ENCODE results near the gene FYB1.

DNA sequence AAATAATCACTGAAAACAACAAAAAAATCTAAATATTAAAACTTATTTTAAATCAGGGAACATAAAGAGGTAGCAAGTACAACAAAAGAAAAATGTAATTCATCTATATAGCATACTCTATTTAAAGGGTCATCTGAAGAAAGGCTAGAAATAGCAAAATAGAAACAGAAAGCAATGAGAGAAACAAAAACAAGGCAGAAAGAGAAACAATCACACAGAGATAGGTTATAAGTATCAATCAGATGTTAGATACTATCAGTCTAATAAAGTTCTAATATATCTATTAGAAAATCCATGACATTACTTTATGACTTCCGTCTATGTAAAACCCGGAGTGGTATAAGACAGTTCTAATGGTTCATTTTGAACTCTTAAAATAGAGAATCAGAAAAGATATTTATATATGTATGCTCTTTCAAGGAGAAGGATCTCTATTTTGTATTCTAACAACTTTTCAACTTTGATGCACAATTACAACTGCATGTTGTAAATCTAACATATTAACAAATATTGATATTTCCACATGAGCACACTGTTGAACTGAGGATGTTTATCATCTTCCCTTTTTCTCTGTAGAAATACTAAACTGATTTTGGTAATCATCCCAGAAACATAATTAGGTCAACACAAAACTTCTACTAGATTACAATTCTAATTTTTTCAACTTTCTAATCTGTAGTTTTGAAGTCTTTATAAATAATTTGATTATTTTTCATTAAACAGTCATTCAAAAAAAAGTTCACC lies 161.0 kb downstream of the FYB1 start:
- no peak for TF ChIP-seq HMGXB4 (CRISPR knock-in tag; IDR thresholded peaks at IDR 0.05)
- no peak for TF ChIP-seq SOX15 (CRISPR knock-in tag; IDR thresholded peaks at IDR 0.05)

All from WTC11 (cell line).